Urinary bladder (tissue), 4 donors: ENCODE measurements around the gene CDK12. TPM values are rescaled to one million over a fixed set of nuclear protein-coding genes. Genes with fewer than 3 reads are reported as not detected.
"Not testable (repeated sequence)": the region's sequence is repeated elsewhere in the genome, so short reads cannot be mapped to it uniquely, and the experiment has no call there.

Source experiments
- DNase-seq: peaks from one replicate; pipeline ENCODE4 v3.0.0-alpha.2; 2015; ENCODE audit errors: extremely low spot score
- H3K27ac ChIP-seq: one replicate; pipeline ENCODE4 v1.5.1; 2013; ENCODE audit warnings: low read depth, mild to moderate bottlenecking, moderate library complexity
- H3K36me3 ChIP-seq: one replicate; pipeline ENCODE4 v1.6.1; 2013; ENCODE audit warnings: mild to moderate bottlenecking, moderate library complexity; ENCODE audit not compliant: insufficient read depth
- H3K4me1 ChIP-seq: one replicate; pipeline ENCODE4 v1.6.1; 2013; ENCODE audit warnings: mild to moderate bottlenecking, moderate library complexity; ENCODE audit not compliant: insufficient read depth
- H3K4me3 ChIP-seq: one replicate; pipeline ENCODE4 v1.5.1; 2013; ENCODE audit warnings: low read depth, low read length
- WGBS: extraction: QIAGEN DNeasy Blood & Tissue Kit; methylation state at CpG from one replicate; pipeline ENCODE4 v1.1.7; 2013; 5-methylcytosine and 5-hydroxymethylcytosine counted together
- polyA plus RNA-seq: library from polyadenylated mRNA; stranded (reverse); fragments of 200-250 nt; gene quantifications from one replicate; pipeline ENCODE4 v1.2.3, GENCODE V29; 2013
- total RNA-seq: library from RNA; depleted of rRNA; stranded (reverse); fragments of >200 nt; gene quantifications from one replicate; pipeline ENCODE4 v1.2.3, GENCODE V29; 2014
- donor health status: healthy with polysubstance abuse.
- donor health status: healthy.

The CDK12 gene
- 42.3 TPM for total RNA-seq
- 18.9 TPM for polyA plus RNA-seq

DNA sequence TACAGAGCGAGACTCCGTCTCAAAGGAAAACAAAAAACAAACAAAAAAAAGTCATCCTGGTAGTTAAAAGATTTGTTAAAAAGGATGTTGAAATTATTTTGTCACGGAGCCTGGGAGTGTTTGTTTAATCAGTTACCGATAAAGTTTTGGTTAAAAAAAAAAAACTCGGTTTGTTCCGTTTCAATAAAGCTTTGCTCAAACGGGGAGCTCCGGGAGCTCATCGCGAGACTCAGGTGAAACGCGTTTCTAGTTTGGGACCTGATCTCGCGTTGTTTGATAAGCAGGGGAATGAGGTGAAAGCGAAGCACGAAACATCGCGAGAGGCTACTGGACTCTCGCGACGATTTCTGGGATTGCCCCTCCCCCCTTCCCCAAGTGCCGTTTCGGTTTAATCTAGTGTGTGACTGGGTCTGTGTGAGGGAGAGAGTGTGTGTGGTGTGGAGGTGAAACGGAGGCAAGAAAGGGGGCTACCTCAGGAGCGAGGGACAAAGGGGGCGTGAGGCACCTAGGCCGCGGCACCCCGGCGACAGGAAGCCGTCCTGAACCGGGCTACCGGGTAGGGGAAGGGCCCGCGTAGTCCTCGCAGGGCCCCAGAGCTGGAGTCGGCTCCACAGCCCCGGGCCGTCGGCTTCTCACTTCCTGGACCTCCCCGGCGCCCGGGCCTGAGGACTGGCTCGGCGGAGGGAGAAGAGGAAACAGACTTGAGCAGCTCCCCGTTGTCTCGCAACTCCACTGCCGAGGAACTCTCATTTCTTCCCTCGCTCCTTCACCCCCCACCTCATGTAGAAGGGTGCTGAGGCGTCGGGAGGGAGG is at the start of gene CDK12:
Gene CDK12, plus strand, starts transcription at position 374 of the 813 bp plus-strand sequence. CDS start 586 bp downstream, outside the sequence.
- peak within 1 kb of the TSS; percentile 72 for H3K4me3 ChIP-seq
- WGBS: under 1% methylated on average over 49 of the region's 51 CpGs
- DNase-seq: peak; percentile 98
- no peaks in the 10 kb centered on the region for H3K4me1 ChIP-seq
- no peaks in the 10 kb centered on the region for H3K36me3 ChIP-seq
- peak within 1 kb of the TSS; percentile 92 for H3K27ac ChIP-seq

DNA sequence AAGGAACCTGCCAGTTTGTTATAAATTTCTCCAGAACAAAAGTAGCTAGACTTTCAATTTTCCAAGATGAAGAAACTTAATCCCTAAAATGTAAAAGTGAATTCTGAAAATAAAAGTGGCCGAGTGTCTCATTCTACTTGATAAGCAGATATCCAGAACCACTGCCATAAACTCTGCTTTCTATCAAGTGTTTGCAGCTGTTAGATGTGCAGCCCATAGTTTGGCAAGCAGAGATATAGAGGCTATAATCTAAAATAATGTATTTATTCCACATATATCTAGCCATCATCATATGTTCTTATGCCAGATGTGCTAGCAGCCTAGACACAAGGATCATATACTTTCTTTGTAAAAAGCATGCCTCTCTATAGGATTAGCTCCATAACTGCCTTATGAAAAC is 45.1 kb upstream of the CDK12 start:
- no peaks in the 10 kb centered on the region for H3K4me1 ChIP-seq
- H3K4me3 ChIP-seq: no peak overlapping the region
- peaks cover 12% of the 10 kb centered on the region for H3K36me3 ChIP-seq
- no peak for DNase-seq
- no peak overlapping the region for H3K27ac ChIP-seq
- WGBS: 78% methylated on average over 1 of the region's 1 CpG

DNA sequence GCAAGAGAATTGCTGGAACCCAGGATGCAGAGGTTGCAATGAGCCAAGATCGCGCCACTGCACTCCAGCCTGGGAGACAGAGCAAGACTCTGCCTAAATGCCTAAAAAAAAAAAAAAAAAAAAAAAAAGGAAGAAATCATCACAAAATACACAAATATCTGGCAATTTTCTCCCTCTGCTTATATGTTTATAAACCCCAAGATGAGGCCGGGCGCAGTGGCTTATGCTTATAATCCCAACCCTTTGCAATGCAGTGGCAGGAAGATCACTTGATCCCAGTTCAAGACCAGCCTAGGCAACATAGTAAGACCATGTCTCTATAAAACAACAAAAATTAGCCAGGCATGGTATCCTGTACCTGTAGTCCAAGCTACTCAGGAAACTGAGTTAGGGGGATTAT is 31.7 kb upstream of the CDK12 start:
- no peak for DNase-seq
- 96% methylated on average over 4 of the region's 4 CpGs for WGBS
- no peaks in the 10 kb centered on the region for H3K4me1 ChIP-seq
- peaks cover 9% of the 10 kb centered on the region for H3K36me3 ChIP-seq
- H3K27ac ChIP-seq: no peak overlapping the region
- H3K4me3 ChIP-seq: no peak overlapping the region

DNA sequence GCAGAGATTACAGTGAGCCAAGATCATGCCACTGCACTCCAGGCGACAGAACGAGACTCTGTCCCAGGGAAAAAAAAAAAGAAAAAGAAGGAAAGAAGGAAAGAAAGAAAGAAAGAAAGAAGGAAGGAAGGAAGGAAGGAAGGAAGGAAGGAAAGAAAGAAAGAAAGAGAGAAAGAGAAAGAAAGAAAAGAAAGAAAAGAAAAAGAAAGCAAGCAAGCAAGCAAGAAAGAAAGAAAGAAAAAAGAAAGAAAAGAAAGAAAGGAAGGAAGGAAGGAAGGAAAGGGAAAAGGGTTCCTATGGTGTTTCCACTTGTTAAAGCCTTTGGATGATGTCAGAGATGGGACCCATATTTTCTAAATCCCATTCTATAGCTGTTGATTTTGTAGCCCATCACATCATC is 21.4 kb upstream of the CDK12 start:
- H3K27ac ChIP-seq, H3K4me3 ChIP-seq, DNase-seq, H3K36me3 ChIP-seq, H3K4me1 ChIP-seq: not testable (repeated sequence)
- over 99% methylated on average over 2 of the region's 2 CpGs for WGBS

DNA sequence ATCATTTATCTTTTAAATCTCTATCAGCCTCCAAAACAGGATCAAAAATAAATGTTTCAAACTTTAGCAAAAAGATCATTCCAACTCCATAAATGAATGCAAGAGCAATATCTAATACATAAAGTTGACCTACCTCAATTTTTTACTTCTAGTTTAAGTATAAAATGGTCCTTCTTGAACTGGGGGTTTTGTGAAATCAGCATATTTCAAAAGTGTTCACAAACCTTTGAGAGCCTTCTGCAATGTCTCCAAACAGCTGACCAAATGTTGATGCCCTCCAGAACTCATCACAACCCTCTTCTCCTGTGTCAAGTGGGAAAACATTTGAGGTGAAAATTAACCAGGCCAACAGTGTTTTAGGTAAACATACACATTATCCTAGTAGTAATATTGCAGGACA is 18.0 kb upstream of the CDK12 start:
- Histone ChIP-seq H3K4me1 (no peaks in the 10 kb centered on the region), H3K4me3 (no peak overlapping the region), H3K36me3 (peaks cover 6% of the 10 kb centered on the region), H3K27ac (no peak overlapping the region)
- DNase-seq: no peak

DNA sequence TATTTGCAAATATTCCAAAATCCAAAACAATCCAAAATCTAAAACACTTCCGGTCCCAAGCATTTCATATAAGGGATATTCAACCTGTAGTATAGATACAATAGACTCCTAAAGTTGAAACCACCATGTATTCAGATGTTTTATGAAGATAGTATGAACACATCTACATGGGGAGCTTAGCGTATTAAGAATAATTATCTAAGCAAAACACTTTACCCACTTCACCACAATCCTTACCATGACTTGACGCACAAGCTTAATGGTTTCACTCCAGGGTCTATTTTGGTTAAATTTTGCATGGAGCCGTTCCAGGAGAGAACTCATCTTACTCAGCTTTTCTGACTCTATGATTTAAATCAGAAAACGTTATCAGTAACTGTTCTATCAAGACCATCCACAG is 13.7 kb upstream of the CDK12 start:
- H3K36me3 ChIP-seq: peaks cover 3% of the 10 kb centered on the region
- no peak for DNase-seq

DNA sequence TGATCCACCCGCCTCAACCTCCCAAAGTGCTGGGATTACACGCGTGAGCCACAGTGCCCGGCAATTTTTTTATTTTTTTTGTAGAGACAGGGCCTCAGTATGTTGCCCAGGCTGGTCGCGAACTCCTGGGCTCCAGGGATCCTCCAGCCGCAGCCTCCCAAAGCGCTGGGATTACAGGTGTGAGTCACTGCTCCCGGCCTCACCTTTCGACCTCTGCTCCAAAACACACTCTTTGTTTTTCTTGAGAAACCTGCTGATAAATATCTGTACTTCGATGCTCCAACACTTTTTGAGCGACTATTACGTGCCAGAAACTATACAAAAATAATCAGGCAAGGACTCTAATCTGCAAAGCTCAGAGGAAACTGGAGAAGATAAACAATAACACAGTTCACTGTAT is 11.2 kb upstream of the CDK12 start:
- H3K4me3 ChIP-seq: peak overlapping the region; percentile 63
- DNase-seq: no peak
- H3K4me1 ChIP-seq: no peaks in the 10 kb centered on the region
- 82% methylated on average over 13 of the region's 13 CpGs for WGBS
- H3K27ac ChIP-seq: no peak overlapping the region
- H3K36me3 ChIP-seq: peaks cover 3% of the 10 kb centered on the region

More for the DNA sequence above, 13.7 kb upstream of the CDK12 start:
- Histone ChIP-seq H3K4me1 (no peaks in the 10 kb centered on the region), H3K4me3 (no peak overlapping the region), H3K27ac (no peak overlapping the region)
- WGBS: 90% methylated on average over 5 of the region's 5 CpGs

DNA sequence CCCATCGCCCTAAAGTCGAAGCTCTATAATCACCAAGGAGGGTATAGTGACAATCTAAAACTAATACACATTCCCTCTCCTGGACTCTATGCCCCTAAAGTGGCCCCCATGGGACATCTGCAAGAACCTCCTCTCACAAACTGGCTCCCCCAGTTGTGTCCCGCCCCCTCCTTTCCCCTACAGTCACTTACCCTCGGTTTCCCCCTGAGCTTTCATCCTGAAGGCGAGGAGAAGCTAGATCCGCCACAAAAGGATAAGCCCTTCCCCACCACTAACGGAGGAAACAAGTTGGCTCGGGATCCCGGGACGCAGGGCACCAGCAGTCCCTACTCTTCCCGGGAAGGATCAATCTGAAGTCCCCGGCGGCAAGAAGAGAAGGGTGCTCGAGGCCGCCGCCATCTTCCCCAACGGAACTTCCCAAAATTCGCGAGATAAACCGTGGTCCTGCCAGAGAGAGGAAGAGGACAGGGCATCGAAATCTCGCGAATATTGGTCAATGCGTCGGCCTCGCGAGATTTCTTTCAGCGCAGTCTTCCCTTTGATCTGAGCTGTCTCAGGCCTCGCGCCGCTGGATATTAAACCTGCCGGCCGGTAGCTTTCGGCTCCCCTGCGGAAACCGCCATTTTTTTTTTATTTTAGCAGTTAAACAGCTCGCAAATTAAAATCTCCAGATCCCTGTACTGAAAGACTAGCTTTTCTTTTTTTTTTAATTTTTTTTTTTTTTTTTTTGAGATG is 10.3 kb upstream of the CDK12 start, which contains the start of gene MED1:
Gene MED1, minus strand, starts transcription at position 417 of the 735 bp plus-strand sequence. Its CDS starts 201 bp downstream, at position 216.
- peak within 1 kb of the TSS; percentile 63 for H3K4me3 ChIP-seq
- under 1% methylated on average over 37 of the region's 37 CpGs for WGBS
- H3K27ac ChIP-seq: peak within 1 kb of the TSS; percentile 53
- H3K4me1 ChIP-seq: no peaks in the 10 kb centered on the region
- peaks cover 3% of the 10 kb centered on the region for H3K36me3 ChIP-seq
- DNase-seq: peak; percentile 95

DNA sequence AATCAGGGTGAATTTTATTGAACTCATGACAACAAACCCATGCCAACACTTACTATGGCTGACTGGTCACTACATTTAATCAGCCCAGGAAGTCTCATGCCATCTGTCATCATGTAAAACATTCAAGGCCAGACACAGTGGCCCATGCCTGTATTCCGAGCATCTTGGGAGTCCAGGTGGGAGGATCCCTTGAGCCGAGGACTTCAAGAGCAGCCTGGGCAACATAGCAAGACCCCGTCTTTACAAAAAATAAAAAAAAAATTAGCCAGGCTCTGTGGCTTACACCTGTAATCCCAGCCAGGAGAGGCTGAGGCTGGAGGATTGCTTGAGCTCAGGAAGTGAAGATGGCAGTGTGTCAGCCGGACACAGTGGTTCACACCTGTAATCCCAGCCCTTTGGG is 5.4 kb upstream of the CDK12 start:
- Histone ChIP-seq H3K27ac (no peak overlapping the region), H3K4me1 (no peaks in the 10 kb centered on the region), H3K36me3 (no peaks in the 10 kb centered on the region), H3K4me3 (no peak overlapping the region)
- no peak for DNase-seq
- WGBS: 90% methylated on average over 4 of the region's 4 CpGs

DNA sequence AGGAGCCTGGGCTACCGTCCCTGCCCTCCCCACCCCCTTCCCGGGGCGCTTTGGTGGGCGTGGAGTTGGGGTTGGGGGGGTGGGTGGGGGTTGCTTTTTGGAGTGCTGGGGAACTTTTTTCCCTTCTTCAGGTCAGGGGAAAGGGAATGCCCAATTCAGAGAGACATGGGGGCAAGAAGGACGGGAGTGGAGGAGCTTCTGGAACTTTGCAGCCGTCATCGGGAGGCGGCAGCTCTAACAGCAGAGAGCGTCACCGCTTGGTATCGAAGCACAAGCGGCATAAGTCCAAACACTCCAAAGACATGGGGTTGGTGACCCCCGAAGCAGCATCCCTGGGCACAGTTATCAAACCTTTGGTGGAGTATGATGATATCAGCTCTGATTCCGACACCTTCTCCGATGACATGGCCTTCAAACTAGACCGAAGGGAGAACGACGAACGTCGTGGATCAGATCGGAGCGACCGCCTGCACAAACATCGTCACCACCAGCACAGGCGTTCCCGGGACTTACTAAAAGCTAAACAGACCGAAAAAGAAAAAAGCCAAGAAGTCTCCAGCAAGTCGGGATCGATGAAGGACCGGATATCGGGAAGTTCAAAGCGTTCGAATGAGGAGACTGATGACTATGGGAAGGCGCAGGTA is 762 bp downstream of the CDK12 start:
- peak overlapping the region; percentile 72 for H3K4me3 ChIP-seq
- H3K36me3 ChIP-seq: no peaks in the 10 kb centered on the region
- under 1% methylated on average over 34 of the region's 34 CpGs for WGBS
- DNase-seq: no peak
- H3K4me1 ChIP-seq: no peaks in the 10 kb centered on the region
- H3K27ac ChIP-seq: no peak overlapping the region

DNA sequence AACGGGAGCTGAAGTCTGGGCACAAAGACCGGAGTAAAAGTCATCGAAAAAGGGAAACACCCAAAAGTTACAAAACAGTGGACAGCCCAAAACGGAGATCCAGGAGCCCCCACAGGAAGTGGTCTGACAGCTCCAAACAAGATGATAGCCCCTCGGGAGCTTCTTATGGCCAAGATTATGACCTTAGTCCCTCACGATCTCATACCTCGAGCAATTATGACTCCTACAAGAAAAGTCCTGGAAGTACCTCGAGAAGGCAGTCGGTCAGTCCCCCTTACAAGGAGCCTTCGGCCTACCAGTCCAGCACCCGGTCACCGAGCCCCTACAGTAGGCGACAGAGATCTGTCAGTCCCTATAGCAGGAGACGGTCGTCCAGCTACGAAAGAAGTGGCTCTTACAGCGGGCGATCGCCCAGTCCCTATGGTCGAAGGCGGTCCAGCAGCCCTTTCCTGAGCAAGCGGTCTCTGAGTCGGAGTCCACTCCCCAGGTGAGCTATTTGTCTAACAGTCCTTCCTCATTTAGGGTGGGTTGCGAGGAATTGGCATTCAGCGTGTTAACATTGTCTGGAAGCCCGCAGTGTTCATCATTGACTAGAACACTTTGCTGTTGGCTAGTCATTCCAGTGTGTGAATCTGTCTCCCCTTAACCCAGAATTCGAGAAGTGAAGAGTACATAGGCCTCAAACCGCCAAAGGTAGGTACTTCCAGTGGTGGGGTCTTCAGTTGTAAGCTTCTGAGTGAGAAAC is 1.5 kb downstream of the CDK12 start:
- Histone ChIP-seq H3K27ac (no peak overlapping the region), H3K4me3 (peak overlapping the region; percentile 72), H3K36me3 (no peaks in the 10 kb centered on the region), H3K4me1 (no peaks in the 10 kb centered on the region)
- WGBS: under 1% methylated on average over 28 of the region's 28 CpGs
- DNase-seq: no peak

DNA sequence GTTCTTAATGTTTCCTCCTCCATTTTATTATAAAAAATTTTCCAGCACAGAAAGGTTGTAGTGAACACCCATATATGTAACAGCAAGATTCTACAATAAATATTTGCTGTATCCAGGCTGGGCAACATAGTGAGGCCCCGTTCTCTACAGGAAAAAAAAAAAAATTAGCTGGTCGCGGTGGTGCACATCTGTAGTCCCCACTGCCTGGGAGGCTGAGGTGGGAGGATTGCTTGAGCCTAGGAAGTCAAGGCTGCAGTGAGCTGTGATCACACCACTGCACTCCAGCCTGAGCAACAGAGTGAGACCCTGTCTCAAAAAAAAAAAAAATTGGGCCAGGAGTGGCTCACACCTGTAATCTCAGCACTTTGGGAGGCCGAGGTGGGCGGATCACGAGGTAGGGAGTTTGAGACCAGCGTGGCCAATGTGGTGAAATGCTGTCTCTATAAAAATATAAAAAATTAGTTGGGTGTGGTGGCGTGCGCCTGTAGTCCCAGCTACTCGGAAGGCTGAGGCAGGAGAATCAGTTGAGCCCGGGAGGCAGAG is 3.4 kb downstream of the CDK12 start:
- H3K4me1 ChIP-seq, H3K36me3 ChIP-seq, H3K4me3 ChIP-seq, DNase-seq, H3K27ac ChIP-seq: not testable (repeated sequence)
- 86% methylated on average over 11 of the region's 11 CpGs for WGBS

DNA sequence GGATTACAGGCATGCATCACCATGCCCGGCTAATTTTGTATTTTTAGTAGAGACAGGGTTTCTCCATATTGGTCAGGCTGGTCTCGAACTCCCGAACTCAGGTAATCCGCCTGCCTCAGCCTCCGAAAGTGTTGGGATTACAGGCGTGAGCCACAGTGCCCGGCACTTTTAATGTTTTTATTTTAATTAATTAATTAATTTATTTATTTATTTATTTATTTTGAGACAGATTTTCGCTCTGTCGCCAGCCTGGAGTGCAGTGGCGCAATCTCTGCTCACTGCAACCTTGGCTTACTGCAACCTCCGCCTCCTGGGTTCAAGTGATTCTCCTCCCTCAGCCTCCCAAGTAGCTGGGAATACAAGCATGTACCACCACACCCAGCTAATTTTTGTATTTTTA is 7.3 kb downstream of the CDK12 start:
- DNase-seq, H3K36me3 ChIP-seq, H3K4me3 ChIP-seq, H3K4me1 ChIP-seq, H3K27ac ChIP-seq: not testable (repeated sequence)
- WGBS: 97% methylated on average over 11 of the region's 11 CpGs
